Measurements from ENCODE around the gene KRTAP5-9.
"Not testable (repeated sequence)": the region's sequence is repeated elsewhere in the genome, so short reads cannot be mapped to it uniquely, and the experiment has no call there.

The KRTAP5-9 gene

DNA sequence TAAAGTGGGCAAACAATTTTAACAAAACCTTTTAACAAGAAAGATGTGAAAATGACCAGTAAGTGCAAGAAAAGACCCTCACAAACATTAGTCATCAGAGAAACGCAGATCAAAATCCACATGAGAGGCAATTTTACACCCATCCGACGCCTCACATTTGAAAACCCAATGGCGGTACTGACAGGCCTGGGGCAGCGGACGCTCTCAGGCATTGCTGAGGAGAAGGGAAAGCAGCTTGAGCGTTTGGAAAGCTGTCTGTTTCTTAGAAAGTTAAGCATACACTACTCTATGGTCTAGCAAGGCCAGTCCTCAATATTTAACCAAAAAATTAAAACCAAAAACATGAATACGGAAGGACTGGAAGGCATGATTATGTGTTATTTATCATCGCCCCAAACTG lies 12.4 kb upstream of the KRTAP5-9 start:
- no peak overlapping the region for H3K27ac ChIP-seq (ENCODE audit: low read depth, low read length, poor library complexity, severe bottlenecking)
- no peak overlapping the region for H3K9ac ChIP-seq (ENCODE audit: low read length)
- TF ChIP-seq, protein P1, sequence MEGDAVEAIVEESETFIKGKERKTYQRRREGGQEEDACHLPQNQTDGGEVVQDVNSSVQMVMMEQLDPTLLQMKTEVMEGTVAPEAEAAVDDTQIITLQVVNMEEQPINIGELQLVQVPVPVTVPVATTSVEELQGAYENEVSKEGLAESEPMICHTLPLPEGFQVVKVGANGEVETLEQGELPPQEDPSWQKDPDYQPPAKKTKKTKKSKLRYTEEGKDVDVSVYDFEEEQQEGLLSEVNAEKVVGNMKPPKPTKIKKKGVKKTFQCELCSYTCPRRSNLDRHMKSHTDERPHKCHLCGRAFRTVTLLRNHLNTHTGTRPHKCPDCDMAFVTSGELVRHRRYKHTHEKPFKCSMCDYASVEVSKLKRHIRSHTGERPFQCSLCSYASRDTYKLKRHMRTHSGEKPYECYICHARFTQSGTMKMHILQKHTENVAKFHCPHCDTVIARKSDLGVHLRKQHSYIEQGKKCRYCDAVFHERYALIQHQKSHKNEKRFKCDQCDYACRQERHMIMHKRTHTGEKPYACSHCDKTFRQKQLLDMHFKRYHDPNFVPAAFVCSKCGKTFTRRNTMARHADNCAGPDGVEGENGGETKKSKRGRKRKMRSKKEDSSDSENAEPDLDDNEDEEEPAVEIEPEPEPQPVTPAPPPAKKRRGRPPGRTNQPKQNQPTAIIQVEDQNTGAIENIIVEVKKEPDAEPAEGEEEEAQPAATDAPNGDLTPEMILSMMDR (IDR thresholded peaks at IDR 0.05; ENCODE audit: low read length): no peak
- no peak for TF ChIP-seq EZH2 (IDR thresholded peaks at IDR 0.05; ENCODE audit: borderline replicate concordance, low read length)
- no peaks in the 10 kb centered on the region for H3K9me3 ChIP-seq (ENCODE audit: low read length)
- H3K36me3 ChIP-seq (ENCODE audit: insufficient read depth, low read length): no peaks in the 10 kb centered on the region
- no peaks in the 10 kb centered on the region for H3K27me3 ChIP-seq (ENCODE audit: insufficient read depth, low read length)
- no peaks in the 10 kb centered on the region for H3K9me2 ChIP-seq (ENCODE audit: low read depth, low read length)
- H3K4me1 ChIP-seq (ENCODE audit: insufficient read depth, low read length, severe bottlenecking): no peaks in the 10 kb centered on the region
- H2AFZ ChIP-seq (ENCODE audit: low read length): no peak overlapping the region
- no peak overlapping the region for H3K4me2 ChIP-seq (ENCODE audit: low read length)
- H4K20me1 ChIP-seq (ENCODE audit: insufficient read depth, low read length): no peaks in the 10 kb centered on the region
- no peaks in the 10 kb centered on the region for H3K79me2 ChIP-seq (ENCODE audit: insufficient read depth, low read length)
- H3F3A ChIP-seq (ENCODE audit: insufficient read depth, low read length): no peaks in the 10 kb centered on the region
- H3K4me3 ChIP-seq (ENCODE audit: low read depth, low read length, poor library complexity, severe bottlenecking): no peak overlapping the region

DNA sequence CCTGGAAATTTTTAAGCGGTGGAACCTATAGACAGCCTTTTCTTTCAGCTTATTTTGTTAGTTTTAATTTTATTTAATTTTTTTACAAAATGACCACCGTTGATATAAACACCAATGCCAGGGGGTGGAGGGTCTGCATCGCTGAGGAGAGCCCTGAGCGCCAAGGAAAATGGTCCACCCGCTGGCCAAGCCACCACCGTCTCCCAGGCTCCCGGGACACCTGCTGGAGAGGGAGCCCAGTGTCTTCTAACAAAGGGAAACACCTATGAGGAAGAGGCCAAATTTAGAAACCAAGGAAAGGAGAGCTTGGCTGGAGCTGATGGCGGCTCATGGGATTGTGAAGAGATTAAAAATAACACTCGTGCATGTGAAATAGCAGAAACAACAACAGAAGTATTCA lies 10.7 kb upstream of the KRTAP5-9 start:
- Histone ChIP-seq H3K4me2 (ENCODE audit: low read length) (no peak overlapping the region), H3K9me2 (ENCODE audit: low read depth, low read length) (no peaks in the 10 kb centered on the region), H3K4me1 (ENCODE audit: insufficient read depth, low read length, severe bottlenecking) (no peaks in the 10 kb centered on the region), H3K27ac (ENCODE audit: low read depth, low read length, poor library complexity, severe bottlenecking) (no peak overlapping the region), H4K20me1 (ENCODE audit: insufficient read depth, low read length) (no peaks in the 10 kb centered on the region), H3K27me3 (ENCODE audit: insufficient read depth, low read length) (peaks cover 8% of the 10 kb centered on the region; the same call in 1 of the 2 replicates), H3K79me2 (ENCODE audit: insufficient read depth, low read length) (no peaks in the 10 kb centered on the region), H2AFZ (ENCODE audit: low read length) (no peak overlapping the region), H3K36me3 (ENCODE audit: insufficient read depth, low read length) (no peaks in the 10 kb centered on the region; the same call in 1 of the 2 replicates), H3K9me3 (ENCODE audit: low read length) (no peaks in the 10 kb centered on the region), H3K9ac (ENCODE audit: low read length) (no peak overlapping the region), H3F3A (ENCODE audit: insufficient read depth, low read length) (no peaks in the 10 kb centered on the region), H3K4me3 (ENCODE audit: low read depth, low read length, poor library complexity, severe bottlenecking) (no peak overlapping the region)
- TF ChIP-seq, protein P1 (IDR thresholded peaks at IDR 0.05; ENCODE audit: low read length): no peak
- TF ChIP-seq EZH2 (IDR thresholded peaks at IDR 0.05; ENCODE audit: borderline replicate concordance, low read length): no peak

DNA sequence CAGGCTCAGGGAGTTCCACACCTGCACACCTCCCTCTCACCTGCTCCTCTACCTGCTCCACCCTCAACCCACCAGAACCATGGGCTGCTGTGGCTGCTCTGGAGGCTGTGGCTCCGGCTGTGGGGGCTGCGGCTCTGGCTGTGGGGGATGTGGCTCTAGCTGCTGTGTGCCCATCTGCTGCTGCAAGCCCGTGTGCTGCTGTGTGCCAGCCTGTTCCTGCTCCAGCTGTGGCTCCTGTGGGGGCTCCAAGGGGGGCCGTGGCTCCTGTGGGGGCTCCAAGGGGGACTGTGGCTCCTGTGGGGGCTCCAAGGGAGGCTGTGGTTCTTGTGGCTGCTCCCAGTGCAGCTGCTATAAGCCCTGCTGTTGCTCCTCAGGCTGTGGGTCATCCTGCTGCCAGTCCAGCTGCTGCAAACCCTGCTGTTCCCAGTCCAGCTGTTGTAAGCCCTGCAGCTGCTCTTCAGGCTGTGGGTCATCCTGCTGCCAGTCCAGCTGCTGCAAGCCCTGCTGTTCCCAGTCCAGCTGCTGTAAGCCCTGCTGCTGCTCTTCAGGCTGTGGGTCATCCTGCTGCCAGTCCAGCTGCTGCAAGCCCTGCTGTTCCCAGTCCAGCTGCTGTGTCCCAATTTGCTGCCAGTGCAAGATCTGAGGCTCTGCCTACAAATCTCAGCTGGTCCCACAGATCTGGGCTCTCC lies 10.1 kb upstream of the KRTAP5-9 start, which contains the start of gene KRTAP5-8:
Gene KRTAP5-8 (plus strand): TSS at position 49 of the 689 bp plus-strand sequence. CDS start 31 bp downstream, at position 80.
- H3K9me2 ChIP-seq (ENCODE audit: low read depth, low read length); H3F3A ChIP-seq (ENCODE audit: insufficient read depth, low read length); H3K36me3 ChIP-seq (ENCODE audit: insufficient read depth, low read length); H4K20me1 ChIP-seq (ENCODE audit: insufficient read depth, low read length); H3K9ac ChIP-seq (ENCODE audit: low read length); H2AFZ ChIP-seq (ENCODE audit: low read length); H3K4me1 ChIP-seq (ENCODE audit: insufficient read depth, low read length, severe bottlenecking); H3K4me3 ChIP-seq (ENCODE audit: low read depth, low read length, poor library complexity, severe bottlenecking); H3K9me3 ChIP-seq (ENCODE audit: low read length); H3K27ac ChIP-seq (ENCODE audit: low read depth, low read length, poor library complexity, severe bottlenecking); H3K4me2 ChIP-seq (ENCODE audit: low read length); H3K27me3 ChIP-seq (ENCODE audit: insufficient read depth, low read length); H3K79me2 ChIP-seq (ENCODE audit: insufficient read depth, low read length): not testable (repeated sequence)

DNA sequence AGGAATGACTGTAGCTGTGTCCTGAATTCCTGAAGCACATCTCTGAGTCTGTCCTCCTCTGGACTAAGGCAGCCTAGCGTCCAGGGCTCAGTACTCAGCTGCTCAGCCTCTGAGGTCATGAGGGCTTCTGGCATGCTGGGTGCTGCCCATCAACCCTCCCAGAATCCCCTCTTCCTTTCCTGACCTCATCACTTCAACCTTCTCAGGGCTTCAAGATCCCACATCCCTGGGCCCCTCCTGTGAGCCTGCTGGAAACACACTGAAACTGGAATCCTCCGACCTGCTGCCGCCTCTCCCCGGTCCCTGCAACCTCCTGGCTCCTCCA lies 9.6 kb upstream of the KRTAP5-9 start:
- H3K27me3 ChIP-seq (ENCODE audit: insufficient read depth, low read length): peaks cover 8% of the 10 kb centered on the region; the same call in 1 of the 2 replicates
- H4K20me1 ChIP-seq (ENCODE audit: insufficient read depth, low read length): no peaks in the 10 kb centered on the region
- no peaks in the 10 kb centered on the region for H3F3A ChIP-seq (ENCODE audit: insufficient read depth, low read length)
- no peaks in the 10 kb centered on the region for H3K9me2 ChIP-seq (ENCODE audit: low read depth, low read length)
- H3K79me2 ChIP-seq (ENCODE audit: insufficient read depth, low read length): no peaks in the 10 kb centered on the region
- no peak overlapping the region for H3K4me3 ChIP-seq (ENCODE audit: low read depth, low read length, poor library complexity, severe bottlenecking)
- H3K9me3 ChIP-seq (ENCODE audit: low read length): no peaks in the 10 kb centered on the region
- TF ChIP-seq, protein P1 (IDR thresholded peaks at IDR 0.05; ENCODE audit: low read length): no peak
- TF ChIP-seq EZH2 (IDR thresholded peaks at IDR 0.05; ENCODE audit: borderline replicate concordance, low read length): no peak
- no peak overlapping the region for H3K27ac ChIP-seq (ENCODE audit: low read depth, low read length, poor library complexity, severe bottlenecking)
- no peaks in the 10 kb centered on the region for H3K4me1 ChIP-seq (ENCODE audit: insufficient read depth, low read length, severe bottlenecking)
- H2AFZ ChIP-seq (ENCODE audit: low read length): no peak overlapping the region
- no peaks in the 10 kb centered on the region; the same call in 1 of the 2 replicates for H3K36me3 ChIP-seq (ENCODE audit: insufficient read depth, low read length)
- no peak overlapping the region for H3K4me2 ChIP-seq (ENCODE audit: low read length)
- H3K9ac ChIP-seq (ENCODE audit: low read length): no peak overlapping the region
